HEK293 (cell line): ENCODE data around the gene ARL5A.
A peak's percentile ranks its signal among the peaks of the same experiment; 100 is the strongest.

Experiments
- CTCF ChIA-PET: fragments of 350-600 bp; formaldehyde crosslinking; extraction: SDS; loops from one replicate; lab custom pipeline; 2021; ENCODE audit warnings: antibody characterized with exemption; lab: Yijun Ruan, JAX
- POLR2A ChIA-PET: fragments of 300-600 bp; formaldehyde crosslinking; extraction: SDS; loops from one replicate; lab custom pipeline; 2020; ENCODE audit warnings: antibody characterized with exemption, inconsistent platforms; lab: Yijun Ruan, JAX
- H3K27ac ChIP-seq: fragments of 200-500 bp; sonication (Bioruptor generic); 2 replicates; pipeline ENCODE4 v1.5.1; 2014; ENCODE audit warnings: low read depth, low read length, control low read depth, inconsistent platforms; ENCODE audit errors: extremely low read depth
- H3K36me3 ChIP-seq, 2 experiments: fragments of 200-500 bp in 1 of 2; sonication (Bioruptor generic) in 1 of 2; 1 replicate in 1 of 2; 2 replicates in 1 of 2; pipeline ENCODE4 v1.5.1; 2014 to 2017; ENCODE audit warnings: inconsistent platforms in 2 of 2, low read length in 2 of 2; ENCODE audit not compliant: control insufficient read depth in 2 of 2, insufficient read depth in 1 of 2
- H3K4me1 ChIP-seq: fragments of 200-500 bp; sonication (Bioruptor generic); 2 replicates; pipeline ENCODE4 v1.5.1; 2014; ENCODE audit warnings: mild to moderate bottlenecking, low read length, inconsistent platforms; ENCODE audit not compliant: control insufficient read depth, insufficient read depth
- H3K4me3 ChIP-seq: 2 replicates; pipeline ENCODE4 v1.5.1; 2011; ENCODE audit warnings: low read depth, mild to moderate bottlenecking, control low read depth, low read length, moderate library complexity
- H3K9me3 ChIP-seq: fragments of 200-500 bp; sonication (Bioruptor generic); 2 replicates; pipeline ENCODE4 v1.5.1; 2014; ENCODE audit warnings: low read depth, low read length, inconsistent platforms; ENCODE audit not compliant: control insufficient read depth, insufficient read depth
- FEZF1 ChIP-seq: fragments of 450-650 bp; formaldehyde crosslinking; IDR thresholded peaks from 2 replicates; pipeline ENCODE4 v1.5.1; 2016; ENCODE audit warnings: missing biosample characterization, missing genetic modification characterization
- GFI1B ChIP-seq: fragments of 450-650 bp; formaldehyde crosslinking; IDR thresholded peaks from 2 replicates; pipeline ENCODE4 v1.5.1; 2016; ENCODE audit warnings: missing biosample characterization, missing genetic modification characterization
- GLIS1 ChIP-seq: fragments of 450-650 bp; formaldehyde crosslinking; IDR thresholded peaks from 2 replicates; pipeline ENCODE4 v1.5.1; 2016; ENCODE audit warnings: missing biosample characterization, missing genetic modification characterization
- MEIS1 ChIP-seq: sonication (generic); formaldehyde crosslinking; IDR thresholded peaks from 2 replicates; pipeline ENCODE4 v1.8.1; 2022; ENCODE audit warnings: missing genetic modification reagents, mild to moderate bottlenecking, borderline replicate concordance
- PRDM1 ChIP-seq: fragments of 450-650 bp; formaldehyde crosslinking; IDR thresholded peaks from 2 replicates; pipeline ENCODE4; 2016; ENCODE audit warnings: missing biosample characterization, missing genetic modification characterization
- SCRT1 ChIP-seq: fragments of 450-650 bp; formaldehyde crosslinking; IDR thresholded peaks from 2 replicates; pipeline ENCODE4 v1.5.1; 2016; ENCODE audit warnings: missing biosample characterization, missing genetic modification characterization, borderline replicate concordance
- SCRT2 ChIP-seq: fragments of 450-650 bp; formaldehyde crosslinking; IDR thresholded peaks from 2 replicates; pipeline ENCODE4 v1.5.1; 2016; ENCODE audit warnings: missing biosample characterization, missing genetic modification characterization
- ZFP37 ChIP-seq: fragments of 450-650 bp; formaldehyde crosslinking; IDR thresholded peaks from 2 replicates; pipeline ENCODE4 v1.5.1; 2016; ENCODE audit warnings: missing biosample characterization, missing genetic modification characterization
- ZNF280D ChIP-seq: fragments of 450-650 bp; formaldehyde crosslinking; IDR thresholded peaks from 2 replicates; pipeline ENCODE4 v1.5.1; 2016; ENCODE audit warnings: missing biosample characterization, missing genetic modification characterization
- ZNF311 ChIP-seq: fragments of 450-650 bp; formaldehyde crosslinking; IDR thresholded peaks from 2 replicates; pipeline ENCODE4 v1.5.1; 2017; ENCODE audit warnings: missing biosample characterization, missing genetic modification characterization, borderline replicate concordance
- ZNF48 ChIP-seq: fragments of 450-650 bp; formaldehyde crosslinking; IDR thresholded peaks from 2 replicates; pipeline ENCODE4 v1.5.1; 2016; ENCODE audit warnings: missing biosample characterization, missing genetic modification characterization
- ZNF530 ChIP-seq: fragments of 450-650 bp; formaldehyde crosslinking; IDR thresholded peaks from 2 replicates; pipeline ENCODE4 v1.5.1; 2016; ENCODE audit warnings: low read depth, missing biosample characterization, missing genetic modification characterization
- ZNF629 ChIP-seq: fragments of 450-650 bp; formaldehyde crosslinking; IDR thresholded peaks from 2 replicates; pipeline ENCODE4 v1.5.1; 2017; ENCODE audit warnings: missing biosample characterization, missing genetic modification characterization
- ZSCAN30 ChIP-seq: fragments of 450-650 bp; IDR thresholded peaks from 2 replicates; pipeline ENCODE4 v1.5.1; 2018; ENCODE audit warnings: missing biosample characterization, mild to moderate bottlenecking, missing genetic modification characterization, moderate library complexity
- TF ChIP-seq, protein P1 (sequence below): fragments of 450-650 bp; formaldehyde crosslinking; IDR thresholded peaks from 2 replicates; pipeline ENCODE4 v1.5.1; 2016; ENCODE audit warnings: missing biosample characterization, missing genetic modification characterization, low read depth
- TF ChIP-seq, protein P2 (sequence below): fragments of 450-650 bp; formaldehyde crosslinking; IDR thresholded peaks from 2 replicates; pipeline ENCODE4 v1.5.1; 2017; ENCODE audit warnings: missing biosample characterization, missing genetic modification characterization

ARL5A gene

GRCh38 chr2:151855111-151855510, 26.9 kb upstream of the ARL5A start (continued):
- TF ChIP-seq MEIS1 (CRISPR knock-in tag) (no peak), ZNF280D (tag by site-specific recombination) (no peak), ZNF530 (tag by site-specific recombination) (no peak), ZFP37 (tag by site-specific recombination) (no peak), FEZF1 (tag by site-specific recombination) (no peak), PRDM1 (tag by site-specific recombination) (no peak)

GRCh38 chr2:151853070-151853758, 25.0 kb upstream of the ARL5A start:
- TF ChIP-seq ZNF629 (peak; percentile 69), ZNF48 (tag by site-specific recombination) (no peak), SCRT1 (tag by site-specific recombination) (peak; percentile 75; the same call in 1 of the 2 replicates), GFI1B (tag by site-specific recombination) (peak; percentile 51; the same call in 1 of the 2 replicates), FEZF1 (tag by site-specific recombination) (peak; percentile 60; the same call in 1 of the 2 replicates), GLIS1 (tag by site-specific recombination) (peak; percentile 57), ZSCAN30 (tag by site-specific recombination) (0 out of 2 replicates have a peak, but pooled peaks have one; percentile 14), ZNF311 (no peak), SCRT2 (tag by site-specific recombination) (peak; percentile 85)
- TF ChIP-seq, protein P1, sequence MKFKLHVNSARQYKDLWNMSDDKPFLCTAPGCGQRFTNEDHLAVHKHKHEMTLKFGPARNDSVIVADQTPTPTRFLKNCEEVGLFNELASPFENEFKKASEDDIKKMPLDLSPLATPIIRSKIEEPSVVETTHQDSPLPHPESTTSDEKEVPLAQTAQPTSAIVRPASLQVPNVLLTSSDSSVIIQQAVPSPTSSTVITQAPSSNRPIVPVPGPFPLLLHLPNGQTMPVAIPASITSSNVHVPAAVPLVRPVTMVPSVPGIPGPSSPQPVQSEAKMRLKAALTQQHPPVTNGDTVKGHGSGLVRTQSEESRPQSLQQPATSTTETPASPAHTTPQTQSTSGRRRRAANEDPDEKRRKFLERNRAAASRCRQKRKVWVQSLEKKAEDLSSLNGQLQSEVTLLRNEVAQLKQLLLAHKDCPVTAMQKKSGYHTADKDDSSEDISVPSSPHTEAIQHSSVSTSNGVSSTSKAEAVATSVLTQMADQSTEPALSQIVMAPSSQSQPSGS (tag by site-specific recombination): peak; percentile 77
- TF ChIP-seq, protein P2, sequence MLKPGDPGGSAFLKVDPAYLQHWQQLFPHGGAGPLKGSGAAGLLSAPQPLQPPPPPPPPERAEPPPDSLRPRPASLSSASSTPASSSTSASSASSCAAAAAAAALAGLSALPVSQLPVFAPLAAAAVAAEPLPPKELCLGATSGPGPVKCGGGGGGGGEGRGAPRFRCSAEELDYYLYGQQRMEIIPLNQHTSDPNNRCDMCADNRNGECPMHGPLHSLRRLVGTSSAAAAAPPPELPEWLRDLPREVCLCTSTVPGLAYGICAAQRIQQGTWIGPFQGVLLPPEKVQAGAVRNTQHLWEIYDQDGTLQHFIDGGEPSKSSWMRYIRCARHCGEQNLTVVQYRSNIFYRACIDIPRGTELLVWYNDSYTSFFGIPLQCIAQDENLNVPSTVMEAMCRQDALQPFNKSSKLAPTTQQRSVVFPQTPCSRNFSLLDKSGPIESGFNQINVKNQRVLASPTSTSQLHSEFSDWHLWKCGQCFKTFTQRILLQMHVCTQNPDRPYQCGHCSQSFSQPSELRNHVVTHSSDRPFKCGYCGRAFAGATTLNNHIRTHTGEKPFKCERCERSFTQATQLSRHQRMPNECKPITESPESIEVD (tag by site-specific recombination): peak; percentile 78
- Histone ChIP-seq H3K36me3 (no peaks in the 10 kb centered on the region), H3K9me3 (no peaks in the 10 kb centered on the region), H3K27ac (no peak overlapping the region), H3K4me1 (peaks cover 30% of the 10 kb centered on the region), H3K4me3 (no peak overlapping the region)
- POLR2A ChIA-PET: no interaction called here
- CTCF ChIA-PET: interaction anchor here (0.6 to 1.0 kb wide), 3 partner anchors 38 to 172 kb away, joined by 3 read pairs; no protein-coding TSS in a partner anchor
